ENCODE data around the gene FRMD5.
"Not testable (repeated sequence)": the region's sequence is repeated elsewhere in the genome, so short reads cannot be mapped to it uniquely, and the experiment has no call there.

The FRMD5 gene

GRCh38 chr15:44092221-44092620 is 102.8 kb downstream of the FRMD5 start:
- no peak for FAIRE-seq

- FAIRE-seq = no peak
Observed at GRCh38 chr15:44087578-44088465, 107.2 kb downstream of the FRMD5 start.

- FAIRE-seq = no peak
Observed at GRCh38 chr15:44084770-44085169, 110.3 kb downstream of the FRMD5 start.

- no peak for FAIRE-seq
Observed at GRCh38 chr15:44084171-44084570, 110.9 kb downstream of the FRMD5 start.

GRCh38 chr15:44082558-44083157 is 112.4 kb downstream of the FRMD5 start:
- FAIRE-seq = no peak

GRCh38 chr15:44081026-44082013 is 113.8 kb downstream of the FRMD5 start:
- FAIRE-seq = no peak

- FAIRE-seq = no peak
Observed at GRCh38 chr15:44075535-44075934, 119.5 kb downstream of the FRMD5 start.

- no peak for FAIRE-seq
Observed at GRCh38 chr15:44069489-44069888, 125.6 kb downstream of the FRMD5 start.

- no peak for FAIRE-seq
Observed at GRCh38 chr15:44068347-44068746, 126.7 kb downstream of the FRMD5 start.

GRCh38 chr15:44066211-44066827 is 128.8 kb downstream of the FRMD5 start:
- peak; percentile 89 for FAIRE-seq

- FAIRE-seq = no peak
Observed at GRCh38 chr15:44064706-44065105, 130.4 kb downstream of the FRMD5 start.

GRCh38 chr15:44058126-44058525 is 136.9 kb downstream of the FRMD5 start:
- FAIRE-seq = no peak

GRCh38 chr15:44045661-44046060 is 149.4 kb downstream of the FRMD5 start:
- no peak for FAIRE-seq

- FAIRE-seq = no peak
Observed at GRCh38 chr15:44045217-44045616, 149.9 kb downstream of the FRMD5 start.

- no peak for FAIRE-seq
Observed at GRCh38 chr15:44038755-44039191, 156.3 kb downstream of the FRMD5 start.

GRCh38 chr15:44035781-44036699 is 159.0 kb downstream of the FRMD5 start:
- FAIRE-seq = no peak

- FAIRE-seq = no peak
Observed at GRCh38 chr15:44034933-44035624, 160.0 kb downstream of the FRMD5 start.

GRCh38 chr15:44034334-44034733 is 160.7 kb downstream of the FRMD5 start:
- no peak for FAIRE-seq

- FAIRE-seq = no peak
Observed at GRCh38 chr15:44033894-44034293, 161.2 kb downstream of the FRMD5 start.

- FAIRE-seq = not testable (repeated sequence)
Observed at GRCh38 chr15:44032820-44033219, 162.3 kb downstream of the FRMD5 start.
